ENCODE results near the gene LIN54.
"Not testable (repeated sequence)": the region's sequence is repeated elsewhere in the genome, so short reads cannot be mapped to it uniquely, and the experiment has no call there.

Gene LIN54

GRCh38 chr4:82939414-82939813 lies 71.2 kb downstream of the LIN54 start:
- TF ChIP-seq ZFX (IDR thresholded peaks at IDR 0.05) (no peak), CTCF (conservative IDR thresholded peaks at IDR 0.05) (no peak)
- H3K27ac ChIP-seq, result no peak overlapping the region

- no peak overlapping the region for H3K27ac ChIP-seq
- TF ChIP-seq ZFX (IDR thresholded peaks at IDR 0.05) (no peak), CTCF (conservative IDR thresholded peaks at IDR 0.05) (no peak)
Observed at GRCh38 chr4:82934441-82934840, 76.2 kb downstream of the LIN54 start.

GRCh38 chr4:82930848-82931755 lies 79.5 kb downstream of the LIN54 start:
- H3K27ac ChIP-seq, result no peak overlapping the region
- TF ChIP-seq ZFX (IDR thresholded peaks at IDR 0.05), result no peak
- TF ChIP-seq CTCF (conservative IDR thresholded peaks at IDR 0.05), result no peak

- no peak overlapping the region for H3K27ac ChIP-seq
- no peak for TF ChIP-seq CTCF (conservative IDR thresholded peaks at IDR 0.05)
- TF ChIP-seq ZFX (IDR thresholded peaks at IDR 0.05), result no peak
Observed at GRCh38 chr4:82921795-82922194, 88.8 kb downstream of the LIN54 start.

- TF ChIP-seq ZFX (IDR thresholded peaks at IDR 0.05) (no peak), CTCF (conservative IDR thresholded peaks at IDR 0.05) (no peak)
- H3K27ac ChIP-seq, result no peak overlapping the region
Observed at GRCh38 chr4:82919386-82919785, 91.2 kb downstream of the LIN54 start.

GRCh38 chr4:82918091-82918490 lies 92.5 kb downstream of the LIN54 start:
- H3K27ac ChIP-seq, result no peak overlapping the region
- no peak for TF ChIP-seq ZFX (IDR thresholded peaks at IDR 0.05)
- TF ChIP-seq CTCF (conservative IDR thresholded peaks at IDR 0.05), result no peak

- not testable (repeated sequence) for H3K27ac ChIP-seq
Observed at GRCh38 chr4:82913968-82914367, 96.7 kb downstream of the LIN54 start.

- no peak overlapping the region for H3K27ac ChIP-seq
- TF ChIP-seq ZFX (IDR thresholded peaks at IDR 0.05), result no peak
Observed at GRCh38 chr4:82913305-82913704, 97.3 kb downstream of the LIN54 start.

Measured in C4-2B (cell line).